Lower leg skin (tissue), 4 donors: Measurements from ENCODE around the gene FGGY. TPM values are rescaled to one million over a fixed set of nuclear protein-coding genes. Genes with fewer than 3 reads are reported as not detected.
"Not testable (repeated sequence)": the region's sequence is repeated elsewhere in the genome, so short reads cannot be mapped to it uniquely, and the experiment has no call there.

Source experiments
- DNase-seq, 2 donors: peaks; one replicate each; pipeline ENCODE4 v3.0.0-alpha.2; 2019; ENCODE audit warnings: low spot score in 2 of 2
- H3K4me3 ChIP-seq: fragments of 200-600 bp; sonication (generic); 2 replicates; pipeline ENCODE4 v1.5.1; 2017; ENCODE audit warnings: mild to moderate bottlenecking, low read depth; ENCODE audit not compliant: poor library complexity, severe bottlenecking
- POLR2A ChIP-seq, 2 donors: fragments of 450-650 bp; IDR thresholded peaks; one replicate each; pipeline ENCODE4 v1.6.1; 2016 to 2017; ENCODE audit warnings: antibody characterized with exemption in 2 of 2, mild to moderate bottlenecking in 1 of 2, moderate library complexity in 1 of 2
- WGBS, 2 donors: methylation state at CpG; one replicate each; pipeline ENCODE4 v1.1.5; 2018; 5-methylcytosine and 5-hydroxymethylcytosine counted together
- intact Hi-C: fragments of 100-400 bp; cut with DNase I; formaldehyde crosslinking; loops from one replicate; pipeline ENCODE4 v1.15.0; 2023; ENCODE audit warnings: low total_unique reads
- total RNA-seq, 4 donors: library from RNA; depleted of rRNA; stranded (reverse); fragments of >200 nt; gene quantifications; one replicate each; pipeline ENCODE4 v1.1.0, GENCODE V29; 2016
- TF ChIP-seq, protein P1 (sequence below), 3 donors: fragments of 450-650 bp; IDR thresholded peaks; one replicate each; pipeline ENCODE4 v1.5.1; 2016; ENCODE audit warnings: antibody characterized with exemption in 3 of 3, mild to moderate bottlenecking in 3 of 3, moderate library complexity in 2 of 3

Gene FGGY
- total RNA-seq, 4 donors from 2014 or later: 10.0 to 29.5 (median 17.5) TPM

DNA sequence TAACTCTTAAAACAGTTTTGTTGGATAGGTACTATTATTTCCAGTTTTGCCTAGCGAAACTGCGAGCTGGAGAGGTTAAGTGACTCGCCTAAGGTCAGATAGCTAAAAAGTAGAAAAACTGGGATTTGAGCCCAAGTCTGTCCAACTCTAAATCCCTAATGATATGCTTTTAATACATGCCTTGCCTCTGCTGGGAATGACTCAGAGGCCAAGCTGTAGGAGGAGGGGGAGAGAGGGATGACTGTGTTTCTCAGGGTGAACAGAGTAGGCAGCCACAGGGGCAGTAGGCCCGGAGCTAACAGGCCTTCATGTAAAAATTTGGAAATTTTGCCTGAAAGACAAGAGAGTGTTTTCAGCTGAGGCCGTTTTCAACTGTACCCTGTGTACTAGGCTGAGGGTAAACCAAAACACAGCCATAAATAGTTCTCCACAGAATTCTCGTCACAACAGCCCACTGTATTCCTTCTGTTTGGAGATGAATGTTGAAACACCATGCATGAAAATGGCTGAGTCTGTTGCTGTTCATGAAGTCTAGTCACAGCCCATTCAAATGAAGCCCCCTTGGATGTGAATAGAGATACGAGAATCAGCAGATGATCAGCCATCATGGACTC, 410.4 kb downstream of the FGGY start:
- WGBS, 2 donors: 55 to 65% methylated on average over 7 of the region's 7 CpGs
- no peak for DNase-seq
- H3K4me3 ChIP-seq: no peak overlapping the region
- intact Hi-C loops: loop anchor here (10.0 kb wide), 1 partner anchor 962 kb away; no protein-coding TSS in a partner anchor
- TF ChIP-seq, protein P1, sequence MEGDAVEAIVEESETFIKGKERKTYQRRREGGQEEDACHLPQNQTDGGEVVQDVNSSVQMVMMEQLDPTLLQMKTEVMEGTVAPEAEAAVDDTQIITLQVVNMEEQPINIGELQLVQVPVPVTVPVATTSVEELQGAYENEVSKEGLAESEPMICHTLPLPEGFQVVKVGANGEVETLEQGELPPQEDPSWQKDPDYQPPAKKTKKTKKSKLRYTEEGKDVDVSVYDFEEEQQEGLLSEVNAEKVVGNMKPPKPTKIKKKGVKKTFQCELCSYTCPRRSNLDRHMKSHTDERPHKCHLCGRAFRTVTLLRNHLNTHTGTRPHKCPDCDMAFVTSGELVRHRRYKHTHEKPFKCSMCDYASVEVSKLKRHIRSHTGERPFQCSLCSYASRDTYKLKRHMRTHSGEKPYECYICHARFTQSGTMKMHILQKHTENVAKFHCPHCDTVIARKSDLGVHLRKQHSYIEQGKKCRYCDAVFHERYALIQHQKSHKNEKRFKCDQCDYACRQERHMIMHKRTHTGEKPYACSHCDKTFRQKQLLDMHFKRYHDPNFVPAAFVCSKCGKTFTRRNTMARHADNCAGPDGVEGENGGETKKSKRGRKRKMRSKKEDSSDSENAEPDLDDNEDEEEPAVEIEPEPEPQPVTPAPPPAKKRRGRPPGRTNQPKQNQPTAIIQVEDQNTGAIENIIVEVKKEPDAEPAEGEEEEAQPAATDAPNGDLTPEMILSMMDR (IDR thresholded peaks at IDR 0.05): no peak
- no peak for TF ChIP-seq POLR2A (IDR thresholded peaks at IDR 0.05)

DNA sequence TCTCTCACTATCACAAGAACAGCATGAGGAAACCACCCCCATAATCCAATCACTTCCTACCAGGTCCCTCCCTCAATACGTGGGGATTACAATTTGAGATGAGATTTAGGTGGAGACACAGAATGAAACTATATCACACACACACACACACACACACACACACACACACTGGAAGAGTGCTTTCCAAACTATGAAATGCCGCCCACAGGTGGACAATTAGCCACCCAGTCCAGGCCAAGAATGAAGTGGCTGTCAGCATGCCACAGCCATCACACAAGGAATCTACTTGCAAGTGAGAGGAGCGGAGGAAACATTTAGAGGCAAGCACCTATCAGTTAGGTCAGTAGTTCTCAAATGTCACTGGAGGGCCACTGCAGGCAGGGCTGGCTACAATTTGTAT, 412.4 kb downstream of the FGGY start:
- intact Hi-C loops: loop anchor here (10.0 kb wide), 1 partner anchor 965 kb away; no protein-coding TSS in a partner anchor
- H3K4me3 ChIP-seq: no peak overlapping the region
- no peak for TF ChIP-seq POLR2A (IDR thresholded peaks at IDR 0.05)
- TF ChIP-seq, protein P1 (IDR thresholded peaks at IDR 0.05): no peak
- WGBS, 2 donors: 89 to 92% methylated on average over 3 of the region's 3 CpGs
- DNase-seq: no peak

GRCh38 chr1:59710920-59711319, 414.0 kb downstream of the FGGY start:
- DNase-seq, H3K4me3 ChIP-seq, intact Hi-C loops: not testable (repeated sequence)
- 92 to 97% methylated on average over 2 of the region's 2 CpGs for WGBS, 2 donors

DNA sequence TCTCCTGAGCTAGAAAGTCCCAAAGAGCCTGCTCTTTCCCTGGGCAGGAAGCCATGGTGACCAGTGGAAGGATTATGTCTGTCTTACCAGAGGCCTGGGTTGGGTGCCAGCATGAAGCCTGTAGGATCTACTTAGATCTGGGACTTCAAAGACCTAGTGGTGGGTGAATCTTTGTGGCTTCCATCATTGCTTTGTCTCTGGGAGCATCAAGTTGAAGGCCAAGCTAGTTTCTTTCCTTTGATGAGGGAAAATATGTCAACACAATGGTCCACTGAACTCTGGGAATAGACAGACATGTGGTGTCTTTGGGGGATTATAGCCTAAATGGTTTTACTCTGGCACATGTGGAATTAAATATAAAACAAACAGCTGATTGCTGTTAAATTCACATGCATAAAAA, 417.3 kb downstream of the FGGY start:
- DNase-seq: no peak
- H3K4me3 ChIP-seq: no peak overlapping the region
- intact Hi-C loops: no loop called here
- no peak for TF ChIP-seq POLR2A (IDR thresholded peaks at IDR 0.05)
- TF ChIP-seq, protein P1 (IDR thresholded peaks at IDR 0.05): no peak

GRCh38 chr1:59714966-59715365, 418.1 kb downstream of the FGGY start:
- no peak for TF ChIP-seq POLR2A (IDR thresholded peaks at IDR 0.05)
- TF ChIP-seq, protein P1 (IDR thresholded peaks at IDR 0.05): no peak
- DNase-seq: no peak
- intact Hi-C loops: no loop called here
- H3K4me3 ChIP-seq: no peak overlapping the region
- WGBS, 2 donors: 39 to 44% methylated on average over 1 of the region's 1 CpG

- no peak for TF ChIP-seq POLR2A (IDR thresholded peaks at IDR 0.05)
- TF ChIP-seq, protein P1 (IDR thresholded peaks at IDR 0.05): no peak
- intact Hi-C loops: no loop called here
- WGBS, 2 donors: 93 to 96% methylated on average over 3 of the region's 3 CpGs
- DNase-seq: no peak
- no peak overlapping the region for H3K4me3 ChIP-seq
These were observed 419.9 kb downstream of the FGGY start for GRCh38 chr1:59716832-59717231.
